CD4-positive, alpha-beta T cell treated with Interleukin-6 for 4 hours (primary cell): ENCODE data around the gene FLRT2.

Experiments used
- DNase-seq: peaks from one replicate; pipeline ENCODE4 v3.0.0-alpha.2; 2020; ENCODE audit warnings: mixed read lengths

The FLRT2 gene

DNA sequence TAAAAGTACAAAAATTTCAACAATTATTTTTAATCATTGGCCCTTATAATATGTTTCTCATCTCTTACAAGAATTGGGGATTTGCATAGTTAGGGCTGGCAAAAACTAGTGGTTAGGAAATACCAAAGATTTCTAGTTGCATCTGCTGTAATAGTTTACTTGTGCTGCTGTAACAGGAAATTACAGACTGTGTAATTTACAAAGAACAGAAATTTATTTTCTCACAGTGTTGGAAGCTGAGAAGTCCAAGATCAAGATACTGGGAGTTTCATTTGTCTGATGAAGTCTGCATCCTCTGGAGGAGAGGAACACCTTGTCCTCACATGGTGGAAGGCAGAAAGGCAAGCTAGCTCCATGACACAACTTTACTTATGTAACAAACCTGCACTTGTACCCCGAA, 157.0 kb downstream of the FLRT2 start:
- no peak for DNase-seq

DNA sequence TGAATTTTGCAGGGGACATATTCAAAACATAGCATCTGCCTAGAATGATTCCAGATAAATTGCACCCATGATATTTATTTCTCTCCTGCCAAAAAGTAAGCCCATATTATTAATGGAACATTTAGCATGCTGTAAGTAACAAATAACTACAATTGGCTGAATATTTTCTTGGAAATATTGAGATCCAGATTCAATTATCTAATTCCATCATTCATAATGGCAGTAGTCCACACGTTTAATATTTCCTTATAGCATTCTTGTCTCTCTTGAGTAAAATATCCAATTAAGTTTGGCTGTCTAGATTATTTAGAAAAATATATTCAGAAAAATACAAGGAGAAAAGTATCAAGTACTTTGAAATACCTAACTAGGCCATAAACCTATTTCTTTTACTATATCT, 157.5 kb downstream of the FLRT2 start:
- no peak for DNase-seq

DNA sequence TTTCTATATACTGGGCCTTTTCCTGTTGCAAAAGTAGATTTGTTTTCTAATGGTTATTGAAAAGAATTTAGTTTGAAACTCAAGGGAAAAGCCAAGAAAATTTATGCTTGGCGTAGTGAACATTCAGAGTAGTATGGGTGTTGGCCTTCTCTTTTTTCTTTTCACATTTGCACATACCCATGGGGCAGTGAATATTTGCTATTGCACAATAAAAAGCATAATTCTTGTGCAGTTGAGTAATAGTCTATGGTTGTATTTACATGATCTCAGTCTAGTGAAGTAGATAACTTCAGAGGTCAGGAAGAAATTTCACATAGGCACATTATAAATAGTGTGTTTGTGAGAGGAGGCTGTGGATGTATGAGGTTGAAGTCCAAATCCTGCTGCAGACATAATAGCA, 158.1 kb downstream of the FLRT2 start:
- no peak for DNase-seq

DNA sequence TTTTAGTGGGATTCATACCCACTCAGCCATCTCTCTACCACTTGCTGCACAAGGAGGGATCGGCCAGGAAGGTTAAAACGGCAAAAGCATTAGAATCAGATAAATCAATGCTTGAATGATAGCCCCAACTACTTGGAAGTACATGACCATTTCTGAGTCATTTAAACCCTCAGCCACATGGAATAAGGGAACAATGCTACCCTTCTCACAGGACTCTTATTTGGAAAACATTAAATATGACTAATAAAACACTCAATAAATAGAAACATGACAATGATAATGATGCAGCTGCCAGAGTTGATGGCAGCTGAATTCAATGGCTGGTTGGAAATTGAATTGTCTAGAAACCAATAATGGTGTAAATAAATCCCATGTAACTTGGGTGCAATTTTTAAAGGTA, 165.4 kb downstream of the FLRT2 start:
- DNase-seq = no peak

DNA sequence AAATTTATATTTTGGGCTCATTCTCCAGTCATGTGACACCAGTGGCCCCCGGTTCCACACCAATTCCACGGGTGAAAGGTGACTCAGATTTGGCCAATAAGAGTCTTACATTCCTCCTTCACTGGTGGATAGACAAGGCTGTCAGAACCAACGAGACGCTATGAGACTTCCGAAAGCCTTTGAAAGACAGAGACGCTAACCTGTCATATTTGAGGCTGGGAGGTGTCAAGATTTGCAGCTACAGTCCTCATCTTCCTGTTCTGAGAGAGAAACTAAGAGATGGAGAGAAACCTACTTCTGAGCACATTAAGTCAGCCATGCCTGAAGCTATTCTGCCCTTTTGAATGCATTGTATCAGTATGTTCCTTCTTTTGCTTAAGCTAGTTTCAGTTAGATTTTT, 171.2 kb downstream of the FLRT2 start:
- no peak for DNase-seq

DNA sequence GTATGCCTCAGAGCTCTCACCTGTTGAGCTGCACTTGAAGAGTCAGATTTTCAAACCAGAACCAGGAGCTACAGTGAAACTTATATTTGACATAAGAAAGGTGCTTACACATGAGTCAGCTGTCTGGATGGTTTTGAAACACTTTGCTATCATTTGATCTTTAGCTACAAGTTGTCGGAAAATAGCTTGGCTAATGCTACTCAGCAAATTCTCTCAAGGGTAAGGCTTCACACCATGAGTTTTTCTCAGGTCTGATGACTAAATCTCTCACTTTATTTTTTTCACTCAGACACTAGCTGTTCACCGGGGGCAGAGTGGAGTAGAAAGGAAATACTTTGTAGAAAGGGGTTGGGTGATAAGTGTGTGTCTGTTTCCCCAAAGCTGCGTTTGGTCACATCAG, 171.8 kb downstream of the FLRT2 start:
- no peak for DNase-seq

DNA sequence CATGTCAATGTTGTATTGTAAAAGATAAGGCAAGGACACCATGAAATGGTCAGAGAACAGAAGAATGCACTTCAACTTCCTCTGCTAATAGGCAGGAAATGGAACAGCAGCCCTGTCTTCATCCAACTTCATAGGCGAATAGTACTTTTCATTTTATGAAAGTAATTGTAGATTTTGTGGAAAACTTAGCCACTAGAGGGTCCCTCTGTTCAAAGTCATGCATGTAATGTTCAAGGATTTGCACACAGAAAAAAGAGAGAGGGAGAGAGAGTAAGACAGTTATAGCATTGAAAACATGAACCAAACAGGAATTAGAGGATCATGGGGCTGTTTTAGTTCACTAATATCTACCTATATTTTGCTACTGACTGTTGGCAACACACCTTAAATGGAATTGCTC, 172.2 kb downstream of the FLRT2 start:
- no peak for DNase-seq

DNA sequence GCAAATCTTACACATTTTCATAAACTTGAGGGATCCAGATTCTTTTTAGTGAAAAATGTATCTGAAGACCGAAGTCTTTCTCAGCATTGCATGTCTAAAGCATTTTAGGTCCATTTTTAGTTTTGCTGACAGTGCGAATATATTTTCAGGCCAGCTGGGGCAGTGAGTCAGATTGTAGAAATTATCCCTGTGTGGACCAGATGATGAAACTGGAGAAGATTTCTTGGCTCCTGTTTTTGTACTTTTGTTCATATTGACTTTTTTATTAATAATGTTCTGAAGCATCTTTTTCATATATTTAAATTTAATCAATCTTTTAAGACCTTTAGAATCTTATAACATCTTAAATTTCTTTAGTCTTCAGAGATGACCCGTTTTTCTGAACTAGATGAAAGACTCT, 173.1 kb downstream of the FLRT2 start:
- no peak for DNase-seq
